ENCODE results near the gene HSD17B11. TPM values are rescaled to one million over a fixed set of nuclear protein-coding genes. Genes with fewer than 3 reads are reported as not detected.

The HSD17B11 gene
- total RNA-seq, 1 experiment from 2014 or later = 14.0 TPM

DNA sequence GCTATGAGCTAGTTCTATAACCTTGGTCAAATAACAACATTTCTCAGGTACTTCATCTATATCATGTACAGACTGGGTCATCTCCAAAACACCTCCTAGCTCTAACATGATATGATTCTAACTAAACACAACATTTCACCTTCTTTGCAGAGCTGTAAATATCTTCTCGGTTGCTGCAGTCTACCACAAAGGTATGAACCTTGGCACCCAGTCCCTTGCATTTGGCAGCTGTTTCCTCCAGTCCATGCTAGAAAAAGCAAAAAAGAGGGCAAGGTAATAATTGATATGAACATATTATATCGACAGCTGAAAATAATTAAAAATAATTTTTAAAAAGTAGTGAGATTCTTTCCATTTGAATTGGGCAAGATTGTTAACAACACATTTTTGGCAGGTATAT lies 8.9 kb downstream of the HSD17B11 start:
- Mint-ChIP-seq H3K27ac (no peak overlapping the region), H3K36me3 (peaks cover 30% of the 10 kb centered on the region), H3K9me3 (peaks cover 25% of the 10 kb centered on the region), H3K27me3 (ENCODE audit: low read depth) (no peaks in the 10 kb centered on the region), H3K4me3 (no peak overlapping the region), H3K4me1 (no peaks in the 10 kb centered on the region)
- CTCF ChIA-PET = interaction anchor here (1.2 kb wide), 1 partner anchor 9 kb away, joined by 3 read pairs; the partner anchor contains the start of gene HSD17B11
- DNase-seq (ENCODE audit: low spot score) (no peak), ATAC-seq (no peak)
- TF ChIP-seq E2F5 (CRISPR knock-in tag; IDR thresholded peaks at IDR 0.05) (no peak), ZNF232 (CRISPR knock-in tag; IDR thresholded peaks at IDR 0.05) (no peak), E2F1 (CRISPR knock-in tag; IDR thresholded peaks at IDR 0.05) (no peak), ZNF317 (CRISPR knock-in tag; IDR thresholded peaks at IDR 0.05; ENCODE audit: borderline replicate concordance, low read depth) (no peak), ATF2 (CRISPR knock-in tag; IDR thresholded peaks at IDR 0.05; ENCODE audit: borderline replicate concordance, low read depth) (no peak), ETV6 (CRISPR knock-in tag; IDR thresholded peaks at IDR 0.05) (no peak), ATF6 (CRISPR knock-in tag; IDR thresholded peaks at IDR 0.05) (no peak), CREM (CRISPR knock-in tag; IDR thresholded peaks at IDR 0.05) (no peak), MYBL2 (CRISPR knock-in tag; IDR thresholded peaks at IDR 0.05) (no peak), GRHL2 (CRISPR knock-in tag; IDR thresholded peaks at IDR 0.05; ENCODE audit: insufficient replicate concordance, severe bottlenecking) (no peak)
- TF ChIP-seq, protein P1, sequence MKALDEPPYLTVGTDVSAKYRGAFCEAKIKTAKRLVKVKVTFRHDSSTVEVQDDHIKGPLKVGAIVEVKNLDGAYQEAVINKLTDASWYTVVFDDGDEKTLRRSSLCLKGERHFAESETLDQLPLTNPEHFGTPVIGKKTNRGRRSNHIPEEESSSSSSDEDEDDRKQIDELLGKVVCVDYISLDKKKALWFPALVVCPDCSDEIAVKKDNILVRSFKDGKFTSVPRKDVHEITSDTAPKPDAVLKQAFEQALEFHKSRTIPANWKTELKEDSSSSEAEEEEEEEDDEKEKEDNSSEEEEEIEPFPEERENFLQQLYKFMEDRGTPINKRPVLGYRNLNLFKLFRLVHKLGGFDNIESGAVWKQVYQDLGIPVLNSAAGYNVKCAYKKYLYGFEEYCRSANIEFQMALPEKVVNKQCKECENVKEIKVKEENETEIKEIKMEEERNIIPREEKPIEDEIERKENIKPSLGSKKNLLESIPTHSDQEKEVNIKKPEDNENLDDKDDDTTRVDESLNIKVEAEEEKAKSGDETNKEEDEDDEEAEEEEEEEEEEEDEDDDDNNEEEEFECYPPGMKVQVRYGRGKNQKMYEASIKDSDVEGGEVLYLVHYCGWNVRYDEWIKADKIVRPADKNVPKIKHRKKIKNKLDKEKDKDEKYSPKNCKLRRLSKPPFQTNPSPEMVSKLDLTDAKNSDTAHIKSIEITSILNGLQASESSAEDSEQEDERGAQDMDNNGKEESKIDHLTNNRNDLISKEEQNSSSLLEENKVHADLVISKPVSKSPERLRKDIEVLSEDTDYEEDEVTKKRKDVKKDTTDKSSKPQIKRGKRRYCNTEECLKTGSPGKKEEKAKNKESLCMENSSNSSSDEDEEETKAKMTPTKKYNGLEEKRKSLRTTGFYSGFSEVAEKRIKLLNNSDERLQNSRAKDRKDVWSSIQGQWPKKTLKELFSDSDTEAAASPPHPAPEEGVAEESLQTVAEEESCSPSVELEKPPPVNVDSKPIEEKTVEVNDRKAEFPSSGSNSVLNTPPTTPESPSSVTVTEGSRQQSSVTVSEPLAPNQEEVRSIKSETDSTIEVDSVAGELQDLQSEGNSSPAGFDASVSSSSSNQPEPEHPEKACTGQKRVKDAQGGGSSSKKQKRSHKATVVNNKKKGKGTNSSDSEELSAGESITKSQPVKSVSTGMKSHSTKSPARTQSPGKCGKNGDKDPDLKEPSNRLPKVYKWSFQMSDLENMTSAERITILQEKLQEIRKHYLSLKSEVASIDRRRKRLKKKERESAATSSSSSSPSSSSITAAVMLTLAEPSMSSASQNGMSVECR (CRISPR knock-in tag; IDR thresholded peaks at IDR 0.05; ENCODE audit: borderline replicate concordance) = no peak
- TF ChIP-seq, protein P2, sequence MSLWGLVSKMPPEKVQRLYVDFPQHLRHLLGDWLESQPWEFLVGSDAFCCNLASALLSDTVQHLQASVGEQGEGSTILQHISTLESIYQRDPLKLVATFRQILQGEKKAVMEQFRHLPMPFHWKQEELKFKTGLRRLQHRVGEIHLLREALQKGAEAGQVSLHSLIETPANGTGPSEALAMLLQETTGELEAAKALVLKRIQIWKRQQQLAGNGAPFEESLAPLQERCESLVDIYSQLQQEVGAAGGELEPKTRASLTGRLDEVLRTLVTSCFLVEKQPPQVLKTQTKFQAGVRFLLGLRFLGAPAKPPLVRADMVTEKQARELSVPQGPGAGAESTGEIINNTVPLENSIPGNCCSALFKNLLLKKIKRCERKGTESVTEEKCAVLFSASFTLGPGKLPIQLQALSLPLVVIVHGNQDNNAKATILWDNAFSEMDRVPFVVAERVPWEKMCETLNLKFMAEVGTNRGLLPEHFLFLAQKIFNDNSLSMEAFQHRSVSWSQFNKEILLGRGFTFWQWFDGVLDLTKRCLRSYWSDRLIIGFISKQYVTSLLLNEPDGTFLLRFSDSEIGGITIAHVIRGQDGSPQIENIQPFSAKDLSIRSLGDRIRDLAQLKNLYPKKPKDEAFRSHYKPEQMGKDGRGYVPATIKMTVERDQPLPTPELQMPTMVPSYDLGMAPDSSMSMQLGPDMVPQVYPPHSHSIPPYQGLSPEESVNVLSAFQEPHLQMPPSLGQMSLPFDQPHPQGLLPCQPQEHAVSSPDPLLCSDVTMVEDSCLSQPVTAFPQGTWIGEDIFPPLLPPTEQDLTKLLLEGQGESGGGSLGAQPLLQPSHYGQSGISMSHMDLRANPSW (CRISPR knock-in tag; conservative IDR thresholded peaks at IDR 0.05; ENCODE audit: low read depth) = no peak
- TF ChIP-seq, protein P3, sequence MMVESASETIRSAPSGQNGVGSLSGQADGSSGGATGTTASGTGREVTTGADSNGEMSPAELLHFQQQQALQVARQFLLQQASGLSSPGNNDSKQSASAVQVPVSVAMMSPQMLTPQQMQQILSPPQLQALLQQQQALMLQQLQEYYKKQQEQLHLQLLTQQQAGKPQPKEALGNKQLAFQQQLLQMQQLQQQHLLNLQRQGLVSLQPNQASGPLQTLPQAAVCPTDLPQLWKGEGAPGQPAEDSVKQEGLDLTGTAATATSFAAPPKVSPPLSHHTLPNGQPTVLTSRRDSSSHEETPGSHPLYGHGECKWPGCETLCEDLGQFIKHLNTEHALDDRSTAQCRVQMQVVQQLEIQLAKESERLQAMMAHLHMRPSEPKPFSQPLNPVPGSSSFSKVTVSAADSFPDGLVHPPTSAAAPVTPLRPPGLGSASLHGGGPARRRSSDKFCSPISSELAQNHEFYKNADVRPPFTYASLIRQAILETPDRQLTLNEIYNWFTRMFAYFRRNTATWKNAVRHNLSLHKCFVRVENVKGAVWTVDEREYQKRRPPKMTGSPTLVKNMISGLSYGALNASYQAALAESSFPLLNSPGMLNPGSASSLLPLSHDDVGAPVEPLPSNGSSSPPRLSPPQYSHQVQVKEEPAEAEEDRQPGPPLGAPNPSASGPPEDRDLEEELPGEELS (CRISPR knock-in tag; IDR thresholded peaks at IDR 0.05) = no peak
- POLR2A ChIA-PET = interaction anchor here (0.9 kb wide), 1 partner anchor 9 kb away, joined by 3 read pairs; the partner anchor contains the start of gene HSD17B11
